ENCODE measurements around the gene IGSF23. TPM values are rescaled to one million over a fixed set of nuclear protein-coding genes. Genes with fewer than 3 reads are reported as not detected.

Gene IGSF23
- total RNA-seq, 2 donors from 2014 or later = not detected

GRCh38 chr19:44597131-44597491, 16.3 kb upstream of the IGSF23 start:
- Histone ChIP-seq H3K9me3 (peaks cover 0 to 6% of the 10 kb centered on the region in 2 donors), H3K4me1 (peaks cover 0 to 9% of the 10 kb centered on the region in 2 donors), H3K27me3 (no peaks in the 10 kb centered on the region), H3K36me3 (no peaks in the 10 kb centered on the region), H3K27ac (no peak overlapping the region), H3K4me3 (no peak overlapping the region)
- no peak for DNase-seq (ENCODE audit: low spot score)
- TF ChIP-seq CTCF (IDR thresholded peaks at IDR 0.05) = no peak

- Histone ChIP-seq H3K4me3 (no peak overlapping the region), H3K27me3 (no peaks in the 10 kb centered on the region), H3K36me3 (no peaks in the 10 kb centered on the region)
Observed at GRCh38 chr19:44598355-44598754, 15.0 kb upstream of the IGSF23 start.

GRCh38 chr19:44598880-44599279, 14.5 kb upstream of the IGSF23 start:
- Histone ChIP-seq H3K4me1 (peaks cover 0 to 9% of the 10 kb centered on the region in 2 donors), H3K36me3 (no peaks in the 10 kb centered on the region), H3K27ac (no peak overlapping the region), H3K9me3 (peaks cover 0 to 6% of the 10 kb centered on the region in 2 donors), H3K4me3 (no peak overlapping the region), H3K27me3 (no peaks in the 10 kb centered on the region)
- no peak for DNase-seq (ENCODE audit: low spot score)
- TF ChIP-seq CTCF (IDR thresholded peaks at IDR 0.05) = no peak

More at GRCh38 chr19:44598355-44598754, 15.0 kb upstream of the IGSF23 start:
- peaks cover 0 to 4% of the 10 kb centered on the region in 2 donors for H3K4me1 ChIP-seq
- H3K9me3 ChIP-seq = peaks cover 0 to 6% of the 10 kb centered on the region in 2 donors
- no peak for TF ChIP-seq CTCF (IDR thresholded peaks at IDR 0.05)
- H3K27ac ChIP-seq = no peak overlapping the region
- DNase-seq (ENCODE audit: low spot score) = no peak

- Histone ChIP-seq H3K27me3 (no peaks in the 10 kb centered on the region), H3K4me1 (peaks cover 0 to 15% of the 10 kb centered on the region in 2 donors), H3K4me3 (no peak overlapping the region), H3K36me3 (no peaks in the 10 kb centered on the region), H3K27ac (no peak overlapping the region), H3K9me3 (peaks cover 0 to 6% of the 10 kb centered on the region in 2 donors)
- no peak for TF ChIP-seq CTCF (IDR thresholded peaks at IDR 0.05)
- no peak for DNase-seq (ENCODE audit: low spot score)
Observed at GRCh38 chr19:44600466-44600865, 12.9 kb upstream of the IGSF23 start.

GRCh38 chr19:44602081-44602480, 11.3 kb upstream of the IGSF23 start:
- Histone ChIP-seq H3K27ac (no peak overlapping the region), H3K4me1 (peaks cover 0 to 15% of the 10 kb centered on the region in 2 donors), H3K27me3 (no peaks in the 10 kb centered on the region), H3K9me3 (peaks cover 0 to 6% of the 10 kb centered on the region in 2 donors), H3K4me3 (no peak overlapping the region), H3K36me3 (no peaks in the 10 kb centered on the region)
- DNase-seq (ENCODE audit: low spot score) = no peak
- TF ChIP-seq CTCF (IDR thresholded peaks at IDR 0.05) = no peak

Measured in right atrium auricular region (tissue), 2 donors.